KG1 (cell line): ENCODE data around the gene RNF144B.
"Not testable (repeated sequence)": the region's sequence is repeated elsewhere in the genome, so short reads cannot be mapped to it uniquely, and the experiment has no call there.

Experiments
- DNase-seq: peaks from one replicate; lab custom pipeline; 2025; lab: John Stamatoyannopoulos, UW

The RNF144B gene

GRCh38 chr6:18445228-18445627, 58.1 kb downstream of the RNF144B start:
- no peak for DNase-seq

GRCh38 chr6:18446771-18447170, 59.6 kb downstream of the RNF144B start:
- DNase-seq = no peak

- no peak for DNase-seq
These were observed 60.4 kb downstream of the RNF144B start for GRCh38 chr6:18447552-18447951.

GRCh38 chr6:18451756-18452155, 64.6 kb downstream of the RNF144B start:
- no peak for DNase-seq

GRCh38 chr6:18454446-18454845, 67.3 kb downstream of the RNF144B start:
- DNase-seq = no peak

- DNase-seq = no peak
These were observed 70.1 kb downstream of the RNF144B start for GRCh38 chr6:18457065-18457737.

- not testable (repeated sequence) for DNase-seq
These were observed 70.9 kb downstream of the RNF144B start for GRCh38 chr6:18458086-18458485.

GRCh38 chr6:18463429-18463828, 76.3 kb downstream of the RNF144B start:
- DNase-seq = no peak

- no peak for DNase-seq
These were observed 77.0 kb downstream of the RNF144B start for GRCh38 chr6:18464176-18464575.

GRCh38 chr6:18465410-18466154, 78.4 kb downstream of the RNF144B start:
- no peak for DNase-seq

- DNase-seq = no peak
These were observed 80.8 kb downstream of the RNF144B start for GRCh38 chr6:18467741-18468502.

- no peak for DNase-seq
These were observed 81.3 kb downstream of the RNF144B start for GRCh38 chr6:18468503-18468843.

GRCh38 chr6:18469536-18469935, 82.4 kb downstream of the RNF144B start:
- no peak for DNase-seq

GRCh38 chr6:18471232-18471964, 84.2 kb downstream of the RNF144B start:
- DNase-seq = no peak

- DNase-seq = no peak
These were observed 85.8 kb downstream of the RNF144B start for GRCh38 chr6:18472941-18473340.

GRCh38 chr6:18473755-18474154, 86.6 kb downstream of the RNF144B start:
- DNase-seq = no peak

- no peak for DNase-seq
These were observed 90.3 kb downstream of the RNF144B start for GRCh38 chr6:18477301-18477941.

- no peak for DNase-seq
These were observed 91.5 kb downstream of the RNF144B start for GRCh38 chr6:18478610-18479009.

GRCh38 chr6:18481870-18482269, 94.7 kb downstream of the RNF144B start:
- no peak for DNase-seq

GRCh38 chr6:18485660-18486435, 98.7 kb downstream of the RNF144B start:
- no peak for DNase-seq

GRCh38 chr6:18488004-18488403, 100.9 kb downstream of the RNF144B start:
- DNase-seq = no peak
